Glutamatergic neuron (in vitro differentiated cells): ENCODE data around the gene COX7B2. TPM values are rescaled to one million over a fixed set of nuclear protein-coding genes. Genes with fewer than 3 reads are reported as not detected.

Experiments
- DNase-seq: peaks from one replicate; pipeline ENCODE4 v3.0.0; 2022
- H3K27ac Mint-ChIP-seq: one replicate; pipeline ENCODE4 v1.8.0; 2020; ENCODE audit warnings: mild to moderate bottlenecking, mixed read lengths, inconsistent platforms; ENCODE audit not compliant: unreplicated experiment
- H3K27me3 Mint-ChIP-seq: one replicate; pipeline ENCODE4 v1.8.0; 2020; ENCODE audit warnings: mild to moderate bottlenecking, moderate library complexity, mixed read lengths, inconsistent platforms; ENCODE audit not compliant: unreplicated experiment
- H3K36me3 Mint-ChIP-seq: one replicate; pipeline ENCODE4 v1.8.0; 2020; ENCODE audit warnings: mild to moderate bottlenecking, mixed read lengths, inconsistent platforms; ENCODE audit not compliant: unreplicated experiment
- H3K4me1 Mint-ChIP-seq: one replicate; pipeline ENCODE4 v1.8.0; 2020; ENCODE audit warnings: mild to moderate bottlenecking, low read depth, mixed read lengths, inconsistent platforms; ENCODE audit not compliant: unreplicated experiment
- H3K4me3 Mint-ChIP-seq: one replicate; pipeline ENCODE4 v1.8.0; 2020; ENCODE audit warnings: mild to moderate bottlenecking, mixed read lengths, inconsistent platforms; ENCODE audit not compliant: unreplicated experiment
- H3K9me3 Mint-ChIP-seq: one replicate; pipeline ENCODE4 v1.8.0; 2020; ENCODE audit warnings: mild to moderate bottlenecking, moderate library complexity, mixed read lengths, inconsistent platforms; ENCODE audit not compliant: unreplicated experiment
- total RNA-seq: library from RNA; stranded (reverse); fragmentation: NEBNext Ultra II Directional; extraction: Animal tissue kit (Norgen Biotek cat#: 25700); gene quantifications from one replicate; pipeline ENCODE4 v1.2.1, GENCODE V29; 2021; ENCODE audit not compliant: unreplicated experiment
- TF ChIP-seq, protein P1 (sequence below): fragments of 200-600 bp; sonication (generic); IDR thresholded peaks from one replicate; pipeline ENCODE4 v1.5.0; 2021; ENCODE audit not compliant: partially characterized antibody, unreplicated experiment

COX7B2 gene
- total RNA-seq, 1 donor from 2014 or later: not detected

DNA sequence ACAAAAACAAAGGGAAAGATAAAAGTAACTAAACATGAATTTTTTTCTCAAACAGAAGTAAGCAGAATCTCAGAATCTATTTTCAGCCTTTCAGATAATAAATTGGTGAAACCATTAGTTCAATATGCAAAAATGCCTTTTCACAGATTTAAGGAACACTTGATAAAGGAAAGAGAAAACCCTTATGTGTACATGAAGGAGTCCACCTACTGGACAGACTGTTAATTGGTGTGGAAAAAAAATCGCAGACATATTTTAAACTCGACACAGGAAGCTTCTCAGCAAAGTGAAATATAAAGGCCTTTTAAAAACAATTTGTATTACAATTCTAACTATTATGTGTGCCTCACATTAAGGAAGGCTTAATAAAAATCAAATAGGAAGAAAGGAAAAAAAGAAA, 22.3 kb downstream of the COX7B2 start:
- Mint-ChIP-seq H3K4me1 (no peaks in the 10 kb centered on the region), H3K4me3 (no peak overlapping the region), H3K27me3 (peaks cover 1% of the 10 kb centered on the region), H3K36me3 (no peaks in the 10 kb centered on the region), H3K27ac (no peak overlapping the region), H3K9me3 (no peaks in the 10 kb centered on the region)
- TF ChIP-seq, protein P1, sequence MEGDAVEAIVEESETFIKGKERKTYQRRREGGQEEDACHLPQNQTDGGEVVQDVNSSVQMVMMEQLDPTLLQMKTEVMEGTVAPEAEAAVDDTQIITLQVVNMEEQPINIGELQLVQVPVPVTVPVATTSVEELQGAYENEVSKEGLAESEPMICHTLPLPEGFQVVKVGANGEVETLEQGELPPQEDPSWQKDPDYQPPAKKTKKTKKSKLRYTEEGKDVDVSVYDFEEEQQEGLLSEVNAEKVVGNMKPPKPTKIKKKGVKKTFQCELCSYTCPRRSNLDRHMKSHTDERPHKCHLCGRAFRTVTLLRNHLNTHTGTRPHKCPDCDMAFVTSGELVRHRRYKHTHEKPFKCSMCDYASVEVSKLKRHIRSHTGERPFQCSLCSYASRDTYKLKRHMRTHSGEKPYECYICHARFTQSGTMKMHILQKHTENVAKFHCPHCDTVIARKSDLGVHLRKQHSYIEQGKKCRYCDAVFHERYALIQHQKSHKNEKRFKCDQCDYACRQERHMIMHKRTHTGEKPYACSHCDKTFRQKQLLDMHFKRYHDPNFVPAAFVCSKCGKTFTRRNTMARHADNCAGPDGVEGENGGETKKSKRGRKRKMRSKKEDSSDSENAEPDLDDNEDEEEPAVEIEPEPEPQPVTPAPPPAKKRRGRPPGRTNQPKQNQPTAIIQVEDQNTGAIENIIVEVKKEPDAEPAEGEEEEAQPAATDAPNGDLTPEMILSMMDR: peak; percentile 61
- no peak for DNase-seq

DNA sequence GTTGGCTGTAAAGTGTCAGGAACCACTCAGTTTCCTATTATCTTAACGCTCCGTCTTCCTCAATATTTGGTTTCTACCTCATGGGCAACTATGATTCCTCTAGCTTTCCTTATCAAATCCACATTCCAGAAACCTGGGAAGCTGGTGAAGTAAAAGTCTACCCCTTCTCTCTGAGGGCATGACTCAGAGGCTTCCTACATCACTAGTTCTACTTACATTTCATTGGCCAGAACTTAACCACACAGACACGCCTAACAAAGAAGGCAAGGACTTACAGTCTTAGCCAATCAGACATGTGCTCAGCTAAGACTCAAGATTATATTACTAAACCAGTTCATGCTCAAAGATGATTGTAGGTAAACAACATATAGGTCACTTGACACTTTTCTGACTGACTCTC, 30.4 kb downstream of the COX7B2 start:
- no peaks in the 10 kb centered on the region for H3K9me3 Mint-ChIP-seq

DNA sequence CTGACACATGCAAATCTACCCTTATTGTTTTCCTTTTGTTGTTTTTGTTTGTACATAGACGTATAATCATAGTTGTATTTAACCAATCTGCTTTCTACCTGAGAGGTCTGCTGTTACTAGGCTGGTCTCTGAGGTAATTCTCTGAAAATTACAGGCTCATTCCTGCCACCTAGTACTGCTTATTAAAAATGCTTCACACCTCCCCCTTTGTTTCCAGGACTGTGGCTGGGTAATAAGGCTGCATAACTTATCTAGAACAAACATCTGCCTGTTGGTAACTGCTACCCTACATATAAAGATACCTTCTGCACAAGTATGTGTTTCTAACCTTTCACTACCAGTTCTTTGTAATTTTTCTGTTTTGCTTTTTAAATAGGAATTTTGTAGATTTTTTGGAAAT, 34.2 kb downstream of the COX7B2 start:
- H3K27me3 Mint-ChIP-seq: no peaks in the 10 kb centered on the region
- no peaks in the 10 kb centered on the region for H3K9me3 Mint-ChIP-seq
- TF ChIP-seq, protein P1: no peak
- no peaks in the 10 kb centered on the region for H3K4me1 Mint-ChIP-seq
- DNase-seq: no peak
- no peaks in the 10 kb centered on the region for H3K36me3 Mint-ChIP-seq
- no peak overlapping the region for H3K4me3 Mint-ChIP-seq
- no peak overlapping the region for H3K27ac Mint-ChIP-seq

More for the DNA sequence above, 30.4 kb downstream of the COX7B2 start:
- DNase-seq: no peak
- Mint-ChIP-seq H3K27me3 (no peaks in the 10 kb centered on the region), H3K4me1 (no peaks in the 10 kb centered on the region), H3K27ac (no peak overlapping the region), H3K36me3 (no peaks in the 10 kb centered on the region), H3K4me3 (no peak overlapping the region)
- TF ChIP-seq, protein P1: no peak

DNA sequence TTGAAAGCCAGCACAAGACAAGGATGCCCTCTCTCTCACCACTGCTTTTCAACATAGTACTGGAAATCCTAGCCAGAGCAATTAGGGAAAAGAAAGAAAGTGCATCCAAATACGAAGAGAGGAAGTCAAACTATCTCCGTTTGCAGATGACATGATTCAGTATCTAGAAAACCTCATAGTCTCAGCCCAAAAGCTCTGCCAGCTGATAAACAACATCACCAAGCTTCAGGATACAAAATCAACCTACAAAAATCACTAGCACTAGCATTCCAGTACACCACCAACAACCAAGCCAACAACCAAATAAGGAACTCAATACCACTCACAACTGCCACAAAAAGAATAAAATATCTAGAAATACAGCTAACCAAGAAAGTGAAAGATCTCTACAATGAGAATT, 38.6 kb downstream of the COX7B2 start:
- Mint-ChIP-seq H3K36me3 (no peaks in the 10 kb centered on the region), H3K27me3 (no peaks in the 10 kb centered on the region), H3K9me3 (no peaks in the 10 kb centered on the region), H3K27ac (no peak overlapping the region), H3K4me3 (no peak overlapping the region), H3K4me1 (no peaks in the 10 kb centered on the region)
- TF ChIP-seq, protein P1: no peak
- no peak for DNase-seq

DNA sequence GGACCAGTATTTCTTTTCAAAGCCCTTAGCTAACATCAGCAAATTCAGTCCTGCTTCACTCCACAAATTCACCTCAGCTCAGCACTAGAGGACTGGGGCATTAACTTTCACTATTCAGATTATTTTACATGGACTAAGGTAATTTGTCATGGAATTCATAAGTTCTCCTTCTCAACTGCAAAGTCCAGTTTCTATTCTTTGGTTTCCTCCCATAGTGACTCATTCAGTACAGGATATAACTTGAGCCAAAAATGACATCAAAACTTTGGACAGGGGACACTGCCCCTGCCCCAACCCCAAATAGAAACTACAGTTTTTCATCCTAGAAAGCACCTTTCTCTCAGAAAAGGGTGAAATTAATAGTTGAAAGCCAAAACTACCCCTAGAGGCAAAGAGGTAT, 52.7 kb downstream of the COX7B2 start:
- Mint-ChIP-seq H3K9me3 (peaks cover 4% of the 10 kb centered on the region), H3K4me1 (no peaks in the 10 kb centered on the region), H3K4me3 (no peak overlapping the region), H3K36me3 (no peaks in the 10 kb centered on the region), H3K27me3 (no peaks in the 10 kb centered on the region), H3K27ac (no peak overlapping the region)
- no peak for DNase-seq
- TF ChIP-seq, protein P1: no peak
